ENCODE data around the gene PEAK1.
"Not testable (repeated sequence)": the region's sequence is repeated elsewhere in the genome, so short reads cannot be mapped to it uniquely, and the experiment has no call there.

The PEAK1 gene

GRCh38 chr15:77295446-77295845, 124.5 kb downstream of the PEAK1 start:
- H3K9me3 ChIP-seq (ENCODE audit: control insufficient read depth in 2 of 2, low read length in 2 of 2), result no peaks in the 10 kb centered on the region
- H3K4me1 ChIP-seq (ENCODE audit: control insufficient read depth, insufficient read depth, low read length), result no peaks in the 10 kb centered on the region
- H3K27ac ChIP-seq (ENCODE audit: low read length), result no peak overlapping the region
- no peak overlapping the region for H3K4me3 ChIP-seq (ENCODE audit: low read length in 2 of 2)
- H3K36me3 ChIP-seq (ENCODE audit: control insufficient read depth in 2 of 2, insufficient read depth in 2 of 2, low read length in 2 of 2), result no peaks in the 10 kb centered on the region
- no peak overlapping the region for H3K9ac ChIP-seq (ENCODE audit: low read length in 2 of 2)
- no peaks in the 10 kb centered on the region for H3K27me3 ChIP-seq (ENCODE audit: control insufficient read depth in 1 of 2, insufficient read depth in 2 of 2, low read length in 2 of 2)

GRCh38 chr15:77292969-77293558, 126.8 kb downstream of the PEAK1 start:
- Histone ChIP-seq H3K9ac (ENCODE audit: low read length in 2 of 2) (no peak overlapping the region), H3K9me3 (ENCODE audit: control insufficient read depth in 2 of 2, low read length in 2 of 2) (no peaks in the 10 kb centered on the region)

GRCh38 chr15:77291107-77291506, 128.8 kb downstream of the PEAK1 start:
- Histone ChIP-seq H3K9ac (ENCODE audit: low read length in 2 of 2) (no peak overlapping the region), H3K27me3 (ENCODE audit: control insufficient read depth in 1 of 2, insufficient read depth in 2 of 2, low read length in 2 of 2) (no peaks in the 10 kb centered on the region), H3K27ac (ENCODE audit: low read length) (no peak overlapping the region), H3K4me1 (ENCODE audit: control insufficient read depth, insufficient read depth, low read length) (no peaks in the 10 kb centered on the region), H3K36me3 (ENCODE audit: control insufficient read depth in 2 of 2, insufficient read depth in 2 of 2, low read length in 2 of 2) (no peaks in the 10 kb centered on the region), H3K4me3 (ENCODE audit: low read length in 2 of 2) (no peak overlapping the region), H3K9me3 (ENCODE audit: control insufficient read depth in 2 of 2, low read length in 2 of 2) (no peaks in the 10 kb centered on the region)

More at GRCh38 chr15:77292969-77293558, 126.8 kb downstream of the PEAK1 start:
- Histone ChIP-seq H3K4me1 (ENCODE audit: control insufficient read depth, insufficient read depth, low read length) (no peaks in the 10 kb centered on the region), H3K27ac (ENCODE audit: low read length) (no peak overlapping the region), H3K36me3 (ENCODE audit: control insufficient read depth in 2 of 2, insufficient read depth in 2 of 2, low read length in 2 of 2) (no peaks in the 10 kb centered on the region), H3K4me3 (ENCODE audit: low read length in 2 of 2) (no peak overlapping the region), H3K27me3 (ENCODE audit: control insufficient read depth in 1 of 2, insufficient read depth in 2 of 2, low read length in 2 of 2) (no peaks in the 10 kb centered on the region)

- H3K9me3 ChIP-seq (ENCODE audit: control insufficient read depth in 2 of 2, low read length in 2 of 2), result no peaks in the 10 kb centered on the region
- H3K4me1 ChIP-seq (ENCODE audit: control insufficient read depth, insufficient read depth, low read length), result no peaks in the 10 kb centered on the region
- no peak overlapping the region for H3K9ac ChIP-seq (ENCODE audit: low read length in 2 of 2)
- H3K27me3 ChIP-seq (ENCODE audit: control insufficient read depth in 1 of 2, insufficient read depth in 2 of 2, low read length in 2 of 2), result no peaks in the 10 kb centered on the region
- no peak overlapping the region for H3K27ac ChIP-seq (ENCODE audit: low read length)
- no peaks in the 10 kb centered on the region for H3K36me3 ChIP-seq (ENCODE audit: control insufficient read depth in 2 of 2, insufficient read depth in 2 of 2, low read length in 2 of 2)
- no peak overlapping the region for H3K4me3 ChIP-seq (ENCODE audit: low read length in 2 of 2)
Observed at GRCh38 chr15:77287385-77287784, 132.5 kb downstream of the PEAK1 start.

DNA sequence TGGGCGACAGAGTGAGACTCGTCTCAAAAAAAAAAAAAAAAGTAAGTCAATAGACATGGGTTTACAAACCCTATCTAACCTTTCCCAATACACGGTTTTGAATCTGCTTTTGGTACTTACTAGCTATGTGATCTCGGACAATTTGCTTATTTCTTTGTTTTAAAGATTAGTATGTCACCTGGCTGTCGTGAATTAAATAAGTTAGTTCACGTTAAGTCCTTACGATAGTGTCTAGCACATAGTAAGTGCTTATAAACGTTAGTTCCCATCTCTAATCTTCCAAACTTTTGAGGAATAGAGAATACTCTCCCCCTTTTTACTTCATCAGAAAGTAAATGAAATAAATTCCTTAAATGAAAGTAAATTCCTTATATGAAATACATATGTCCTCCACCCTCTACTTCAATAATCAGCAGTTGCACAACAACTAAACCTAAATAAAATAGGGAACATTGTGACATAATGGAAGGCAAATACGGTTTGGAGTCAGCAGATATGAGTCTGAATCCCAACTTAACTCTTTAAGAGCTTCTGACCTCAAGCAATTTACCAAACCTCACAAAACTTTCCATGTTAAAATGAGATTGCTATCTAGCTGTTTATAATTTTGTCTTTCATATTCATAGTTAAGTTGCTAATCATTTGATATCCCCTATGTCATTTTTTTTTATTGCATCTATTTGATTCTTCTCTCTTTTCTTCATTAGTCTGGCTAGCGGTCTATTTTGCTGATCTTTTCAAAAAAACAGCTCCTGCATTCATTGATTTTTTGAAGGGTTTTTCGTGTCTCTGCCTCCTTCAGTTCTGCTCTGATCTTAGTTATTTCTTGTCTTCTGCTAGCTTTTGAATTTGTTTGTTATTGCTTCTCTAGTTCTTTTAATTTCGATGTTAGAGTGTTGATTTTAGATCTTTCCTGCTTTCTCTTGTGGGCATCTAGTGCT, 134.6 kb downstream of the PEAK1 start:
- no peak overlapping the region for H3K27ac ChIP-seq (ENCODE audit: low read length)
- no peaks in the 10 kb centered on the region for H3K4me1 ChIP-seq (ENCODE audit: control insufficient read depth, insufficient read depth, low read length)
- H3K9ac ChIP-seq (ENCODE audit: low read length in 2 of 2), result no peak overlapping the region
- H3K4me3 ChIP-seq (ENCODE audit: low read length in 2 of 2), result no peak overlapping the region
- no peaks in the 10 kb centered on the region for H3K9me3 ChIP-seq (ENCODE audit: control insufficient read depth in 2 of 2, low read length in 2 of 2)
- H3K27me3 ChIP-seq (ENCODE audit: control insufficient read depth in 1 of 2, insufficient read depth in 2 of 2, low read length in 2 of 2), result no peaks in the 10 kb centered on the region
- no peaks in the 10 kb centered on the region for H3K36me3 ChIP-seq (ENCODE audit: control insufficient read depth in 2 of 2, insufficient read depth in 2 of 2, low read length in 2 of 2)

- Histone ChIP-seq H3K27me3 (ENCODE audit: control insufficient read depth in 1 of 2, insufficient read depth in 2 of 2, low read length in 2 of 2) (no peaks in the 10 kb centered on the region), H3K9ac (ENCODE audit: low read length in 2 of 2) (no peak overlapping the region), H3K27ac (ENCODE audit: low read length) (no peak overlapping the region), H3K36me3 (ENCODE audit: control insufficient read depth in 2 of 2, insufficient read depth in 2 of 2, low read length in 2 of 2) (no peaks in the 10 kb centered on the region), H3K9me3 (ENCODE audit: control insufficient read depth in 2 of 2, low read length in 2 of 2) (no peaks in the 10 kb centered on the region), H3K4me3 (ENCODE audit: low read length in 2 of 2) (no peak overlapping the region), H3K4me1 (ENCODE audit: control insufficient read depth, insufficient read depth, low read length) (no peaks in the 10 kb centered on the region)
Observed at GRCh38 chr15:77282333-77282732, 137.6 kb downstream of the PEAK1 start.

DNA sequence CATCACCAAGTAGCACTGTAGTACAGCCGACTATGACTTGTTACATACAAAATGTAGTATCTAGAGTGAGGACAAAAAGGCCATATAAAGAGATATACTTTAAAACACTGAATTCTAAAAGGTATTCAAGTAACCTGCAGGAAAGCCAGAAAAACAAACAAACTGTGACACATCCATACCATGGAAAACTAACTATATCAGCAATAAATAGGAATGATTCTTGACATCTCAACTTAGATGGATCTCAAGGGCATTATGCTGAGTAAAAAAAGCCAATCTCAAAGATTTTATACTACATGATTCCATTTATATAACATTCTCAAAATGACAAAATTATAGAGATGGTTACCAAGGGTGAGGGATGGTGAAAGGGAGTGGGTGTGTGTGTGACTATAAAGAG, 143.0 kb downstream of the PEAK1 start:
- no peak overlapping the region for H3K27ac ChIP-seq (ENCODE audit: low read length)
- no peaks in the 10 kb centered on the region for H3K27me3 ChIP-seq (ENCODE audit: control insufficient read depth in 1 of 2, insufficient read depth in 2 of 2, low read length in 2 of 2)
- H3K36me3 ChIP-seq (ENCODE audit: control insufficient read depth in 2 of 2, insufficient read depth in 2 of 2, low read length in 2 of 2), result no peaks in the 10 kb centered on the region

DNA sequence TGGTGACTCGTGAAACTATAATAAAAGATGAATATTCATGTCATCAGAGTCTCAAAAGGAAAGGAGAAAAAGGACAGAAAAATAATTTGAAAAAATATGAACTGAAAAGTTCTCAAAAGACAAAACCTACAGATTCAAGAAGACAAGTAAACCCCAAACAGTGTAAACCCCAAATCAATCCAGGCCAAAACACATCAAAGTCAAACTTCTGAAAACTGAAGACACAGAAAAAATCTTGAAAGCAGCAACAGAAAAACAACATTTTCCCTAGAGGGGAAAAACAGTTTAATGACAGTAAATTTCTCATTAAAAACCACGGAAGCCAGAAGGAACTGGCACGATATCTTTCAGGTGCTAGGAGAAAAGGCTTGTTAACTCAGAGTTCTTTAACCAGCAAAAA, 143.8 kb downstream of the PEAK1 start:
- Histone ChIP-seq H3K9me3 (ENCODE audit: control insufficient read depth in 2 of 2, low read length in 2 of 2) (no peaks in the 10 kb centered on the region), H3K27ac (ENCODE audit: low read length) (no peak overlapping the region), H3K4me1 (ENCODE audit: control insufficient read depth, insufficient read depth, low read length) (no peaks in the 10 kb centered on the region), H3K4me3 (ENCODE audit: low read length in 2 of 2) (no peak overlapping the region), H3K27me3 (ENCODE audit: control insufficient read depth in 1 of 2, insufficient read depth in 2 of 2, low read length in 2 of 2) (no peaks in the 10 kb centered on the region), H3K9ac (ENCODE audit: low read length in 2 of 2) (no peak overlapping the region), H3K36me3 (ENCODE audit: control insufficient read depth in 2 of 2, insufficient read depth in 2 of 2, low read length in 2 of 2) (no peaks in the 10 kb centered on the region)

More for the DNA sequence above, 143.0 kb downstream of the PEAK1 start:
- Histone ChIP-seq H3K9me3 (ENCODE audit: control insufficient read depth in 2 of 2, low read length in 2 of 2) (no peaks in the 10 kb centered on the region), H3K9ac (ENCODE audit: low read length in 2 of 2) (no peak overlapping the region), H3K4me1 (ENCODE audit: control insufficient read depth, insufficient read depth, low read length) (no peaks in the 10 kb centered on the region), H3K4me3 (ENCODE audit: low read length in 2 of 2) (no peak overlapping the region)

- not testable (repeated sequence) for H3K4me1 ChIP-seq (ENCODE audit: control insufficient read depth, insufficient read depth, low read length); H3K9me3 ChIP-seq (ENCODE audit: control insufficient read depth in 2 of 2, low read length in 2 of 2); H3K27ac ChIP-seq (ENCODE audit: low read length); H3K36me3 ChIP-seq (ENCODE audit: control insufficient read depth in 2 of 2, insufficient read depth in 2 of 2, low read length in 2 of 2); H3K4me3 ChIP-seq (ENCODE audit: low read length in 2 of 2); H3K27me3 ChIP-seq (ENCODE audit: control insufficient read depth in 1 of 2, insufficient read depth in 2 of 2, low read length in 2 of 2); H3K9ac ChIP-seq (ENCODE audit: low read length in 2 of 2)
Observed at GRCh38 chr15:77273136-77273535, 146.8 kb downstream of the PEAK1 start.

GRCh38 chr15:77266708-77267386, 153.1 kb downstream of the PEAK1 start:
- H3K27me3 ChIP-seq (ENCODE audit: control insufficient read depth in 1 of 2, insufficient read depth in 2 of 2, low read length in 2 of 2), result no peaks in the 10 kb centered on the region
- no peak overlapping the region for H3K4me3 ChIP-seq (ENCODE audit: low read length in 2 of 2)
- H3K9ac ChIP-seq (ENCODE audit: low read length in 2 of 2), result no peak overlapping the region
- no peak overlapping the region for H3K27ac ChIP-seq (ENCODE audit: low read length)
- no peaks in the 10 kb centered on the region for H3K9me3 ChIP-seq (ENCODE audit: control insufficient read depth in 2 of 2, low read length in 2 of 2)
- no peaks in the 10 kb centered on the region for H3K4me1 ChIP-seq (ENCODE audit: control insufficient read depth, insufficient read depth, low read length)
- H3K36me3 ChIP-seq (ENCODE audit: control insufficient read depth in 2 of 2, insufficient read depth in 2 of 2, low read length in 2 of 2), result peaks cover 0 to 3% of the 10 kb centered on the region in 2 donors
